Measurements from ENCODE around the gene IDUA. TPM values are rescaled to one million over a fixed set of nuclear protein-coding genes. Genes with fewer than 3 reads are reported as not detected.

IDUA gene
- total RNA-seq, 4 donors from 2014 or later = 15.5 to 32.2 (median 16.9) TPM

- DNase-seq (ENCODE audit: low spot score) (no peak), ATAC-seq (ENCODE audit: low FRiP score) (no peak)
- no peak for TF ChIP-seq CTCF (IDR thresholded peaks at IDR 0.05)
These were observed 53.7 kb downstream of the IDUA start for GRCh38 chr4:1040344-1041146.

- no peak for ATAC-seq (ENCODE audit: low FRiP score)
- no peak for TF ChIP-seq CTCF (IDR thresholded peaks at IDR 0.05)
- no peak for DNase-seq (ENCODE audit: low spot score)
These were observed 54.5 kb downstream of the IDUA start for GRCh38 chr4:1041147-1041935.

GRCh38 chr4:1041936-1042330 lies 55.1 kb downstream of the IDUA start:
- no peak for DNase-seq (ENCODE audit: low spot score)
- no peak for TF ChIP-seq CTCF (IDR thresholded peaks at IDR 0.05)
- no peak for ATAC-seq (ENCODE audit: low FRiP score)

GRCh38 chr4:1042352-1043055 lies 55.7 kb downstream of the IDUA start:
- DNase-seq (ENCODE audit: low spot score) (no peak), ATAC-seq (ENCODE audit: low FRiP score) (no peak)
- no peak for TF ChIP-seq CTCF (IDR thresholded peaks at IDR 0.05)

- DNase-seq (ENCODE audit: low spot score) (no peak), ATAC-seq (ENCODE audit: low FRiP score) (no peak)
- no peak for TF ChIP-seq CTCF (IDR thresholded peaks at IDR 0.05)
These were observed 56.3 kb downstream of the IDUA start for GRCh38 chr4:1043162-1043561.

- no peak for TF ChIP-seq CTCF (IDR thresholded peaks at IDR 0.05)
- peak; percentile 90 for DNase-seq (ENCODE audit: low spot score)
- ATAC-seq (ENCODE audit: low FRiP score) = peak; percentile 85
These were observed 57.0 kb downstream of the IDUA start for GRCh38 chr4:1043651-1044468.
